ENCODE measurements around the gene ENPP7. TPM values are rescaled to one million over a fixed set of nuclear protein-coding genes. Genes with fewer than 3 reads are reported as not detected.

The ENPP7 gene
- total RNA-seq (2014; rRNA removed; shearing (Covaris generic)) (not detected in 2 replicates), polyA plus RNA-seq (2016; fragmentation: Nextera tagmentation; extraction: Ambion mirVana) (not detected in 2 replicates)

- no peak within 1 kb of the TSS for H3K4me2 ChIP-seq (ENCODE audit: unreplicated experiment)
- WGBS, 2 experiments (ENCODE audit: low coverage in 1 of 2, low lambda C conversion rate in 2 of 2, missing lambda C conversion rate in 2 of 2), result 84 to 86% methylated on average over 27 to 33 of the region's 33 CpGs
- H3K27ac ChIP-seq, result no peak within 1 kb of the TSS
- no peaks in the 10 kb centered on the region for H3K27me3 ChIP-seq (replicated peaks; ENCODE audit: insufficient read depth)
- no peaks in the 10 kb centered on the region for H3K9me3 ChIP-seq (ENCODE audit: low read depth)
- in situ Hi-C loops (cut with MboI), result no loop called here
- no peaks in the 10 kb centered on the region for H3K36me3 ChIP-seq (ENCODE audit: low read depth)
- peaks cover 4% of the 10 kb centered on the region; the same call in 1 of the 2 replicates for H3K4me1 ChIP-seq (ENCODE audit: insufficient read depth)
- H3K79me2 ChIP-seq (ENCODE audit: insufficient read depth), result no peaks in the 10 kb centered on the region
- no peak within 1 kb of the TSS for H2AFZ ChIP-seq
- no peaks in the 10 kb centered on the region for H3F3A ChIP-seq (ENCODE audit: insufficient read depth)
- H3K4me3 ChIP-seq, result no peak within 1 kb of the TSS
- no peak for DNase-seq
- H3K9ac ChIP-seq, result no peak within 1 kb of the TSS
- H4K20me1 ChIP-seq (ENCODE audit: insufficient read depth), result no peaks in the 10 kb centered on the region
- no peaks in the 10 kb centered on the region for H3K9me2 ChIP-seq (ENCODE audit: insufficient read depth)
- TF ChIP-seq EZH2 (IDR thresholded peaks at IDR 0.05; ENCODE audit: insufficient read depth, poor library complexity, severe bottlenecking) (no peak), EZH2phosphoT487 (IDR thresholded peaks at IDR 0.05; ENCODE audit: insufficient read depth, low read depth) (no peak)
Observed at GRCh38 chr17:79730769-79731483, at the start of gene ENPP7. TSS of gene ENPP7 (plus strand) at chr17:79730943. CDS start at chr17:79731140, 197 bp downstream.

DNA sequence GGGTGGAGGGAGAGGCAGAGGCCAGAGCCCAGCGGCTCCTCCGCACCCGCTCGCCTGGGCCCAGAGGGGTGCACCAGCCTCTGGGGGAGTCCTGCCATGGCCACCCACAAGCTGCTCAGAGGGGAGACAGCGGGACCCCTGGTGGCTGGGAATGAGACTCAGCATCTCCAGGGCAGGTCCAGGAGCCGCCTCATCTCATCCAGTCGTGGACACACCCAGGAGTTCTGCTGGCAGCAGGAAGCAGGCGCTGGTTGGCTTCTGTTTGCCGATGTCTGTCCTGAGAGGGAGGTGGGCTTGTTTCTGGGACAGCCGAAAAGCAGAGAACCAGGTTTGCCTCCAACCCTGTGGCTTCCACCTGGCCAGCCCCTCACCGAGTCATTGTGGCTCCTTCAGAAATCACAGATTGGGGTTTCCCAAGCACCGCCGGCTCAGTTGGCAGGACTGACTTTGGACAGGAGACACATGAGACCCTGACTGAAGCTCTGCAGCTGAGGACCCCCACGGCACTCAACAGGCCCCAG lies 49.6 kb upstream of the ENPP7 start:
- Histone ChIP-seq H3K36me3 (ENCODE audit: low read depth) (no peaks in the 10 kb centered on the region), H3K9me2 (ENCODE audit: insufficient read depth) (no peaks in the 10 kb centered on the region), H3K27me3 (replicated peaks; ENCODE audit: insufficient read depth) (no peaks in the 10 kb centered on the region; the same call in 1 of the 2 replicates), H3K9me3 (ENCODE audit: low read depth) (no peaks in the 10 kb centered on the region), H3K27ac (no peak overlapping the region), H3K9ac (no peak overlapping the region), H2AFZ (no peak overlapping the region), H3F3A (ENCODE audit: insufficient read depth) (no peaks in the 10 kb centered on the region), H3K79me2 (ENCODE audit: insufficient read depth) (no peaks in the 10 kb centered on the region), H3K4me3 (no peak overlapping the region), H4K20me1 (ENCODE audit: insufficient read depth) (no peaks in the 10 kb centered on the region), H3K4me2 (ENCODE audit: unreplicated experiment) (no peak overlapping the region), H3K4me1 (ENCODE audit: insufficient read depth) (no peaks in the 10 kb centered on the region)
- no peak for TF ChIP-seq EZH2phosphoT487 (IDR thresholded peaks at IDR 0.05; ENCODE audit: insufficient read depth, low read depth)
- no peak for TF ChIP-seq EZH2 (IDR thresholded peaks at IDR 0.05; ENCODE audit: insufficient read depth, poor library complexity, severe bottlenecking)
- WGBS, 2 experiments (ENCODE audit: low coverage in 1 of 2, low lambda C conversion rate in 2 of 2, missing lambda C conversion rate in 2 of 2), result 54 to 66% methylated on average over 10 to 14 of the region's 14 CpGs
- in situ Hi-C loops (cut with MboI), result no loop called here
- no peak for DNase-seq

DNA sequence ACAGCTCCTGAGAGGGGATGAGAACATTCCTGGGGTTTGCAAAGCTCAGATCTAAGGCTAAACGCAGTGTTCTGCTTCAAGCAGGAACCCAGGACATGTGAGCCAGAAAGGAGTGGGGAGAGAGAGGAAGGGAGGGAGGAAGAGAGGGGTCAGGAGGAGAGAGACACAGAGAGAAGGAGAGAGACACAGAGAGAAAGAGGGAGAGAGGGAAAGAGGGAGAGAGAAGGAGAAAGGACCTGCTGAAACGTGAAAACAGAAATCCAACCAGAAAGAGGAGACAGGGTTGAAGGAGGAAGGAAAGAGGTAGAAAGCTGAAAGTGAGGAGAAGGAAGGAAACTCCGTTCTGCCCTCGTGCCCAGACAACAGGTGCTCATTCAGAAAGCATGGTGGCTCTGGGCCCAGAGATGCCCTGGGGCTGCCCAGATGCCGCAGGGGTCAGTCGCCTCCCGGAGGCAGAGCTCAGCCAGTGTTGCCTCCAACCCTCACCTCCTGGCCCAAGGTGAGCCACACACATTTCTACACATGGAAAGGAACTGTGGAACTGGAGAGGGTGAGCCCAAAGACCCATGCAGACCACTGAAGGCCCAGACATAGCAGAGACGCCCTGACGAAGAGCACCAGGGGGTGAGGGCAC lies 49.0 kb upstream of the ENPP7 start:
- WGBS, 2 experiments (ENCODE audit: low coverage in 1 of 2, low lambda C conversion rate in 2 of 2, missing lambda C conversion rate in 2 of 2), result 53 to 61% methylated on average over 9 of the region's 9 CpGs
- Histone ChIP-seq H3K4me1 (ENCODE audit: insufficient read depth) (no peaks in the 10 kb centered on the region), H3K79me2 (ENCODE audit: insufficient read depth) (no peaks in the 10 kb centered on the region), H4K20me1 (ENCODE audit: insufficient read depth) (no peaks in the 10 kb centered on the region), H3K9me3 (ENCODE audit: low read depth) (no peaks in the 10 kb centered on the region), H2AFZ (no peak overlapping the region), H3K9ac (no peak overlapping the region), H3F3A (ENCODE audit: insufficient read depth) (no peaks in the 10 kb centered on the region), H3K27me3 (replicated peaks; ENCODE audit: insufficient read depth) (no peaks in the 10 kb centered on the region; the same call in 1 of the 2 replicates), H3K36me3 (ENCODE audit: low read depth) (no peaks in the 10 kb centered on the region), H3K27ac (no peak overlapping the region), H3K4me3 (no peak overlapping the region), H3K4me2 (ENCODE audit: unreplicated experiment) (no peak overlapping the region), H3K9me2 (ENCODE audit: insufficient read depth) (no peaks in the 10 kb centered on the region)
- no peak for DNase-seq
- in situ Hi-C loops (cut with MboI), result no loop called here
- TF ChIP-seq EZH2 (IDR thresholded peaks at IDR 0.05; ENCODE audit: insufficient read depth, poor library complexity, severe bottlenecking), result no peak
- TF ChIP-seq EZH2phosphoT487 (IDR thresholded peaks at IDR 0.05; ENCODE audit: insufficient read depth, low read depth), result no peak

- Histone ChIP-seq H3K27me3 (replicated peaks; ENCODE audit: insufficient read depth) (peaks cover 8% of the 10 kb centered on the region), H3K27ac (no peak overlapping the region), H3K4me1 (ENCODE audit: insufficient read depth) (no peaks in the 10 kb centered on the region), H3F3A (ENCODE audit: insufficient read depth) (no peaks in the 10 kb centered on the region), H3K9me2 (ENCODE audit: insufficient read depth) (no peaks in the 10 kb centered on the region), H3K9ac (no peak overlapping the region), H3K4me3 (no peak overlapping the region), H4K20me1 (ENCODE audit: insufficient read depth) (no peaks in the 10 kb centered on the region), H2AFZ (no peak overlapping the region), H3K79me2 (ENCODE audit: insufficient read depth) (no peaks in the 10 kb centered on the region), H3K4me2 (ENCODE audit: unreplicated experiment) (no peak overlapping the region), H3K9me3 (ENCODE audit: low read depth) (no peaks in the 10 kb centered on the region), H3K36me3 (ENCODE audit: low read depth) (no peaks in the 10 kb centered on the region)
- 78 to 84% methylated on average over 12 of the region's 12 CpGs for WGBS, 2 experiments (ENCODE audit: low coverage in 1 of 2, low lambda C conversion rate in 2 of 2, missing lambda C conversion rate in 2 of 2)
- in situ Hi-C loops (cut with MboI), result no loop called here
- TF ChIP-seq EZH2 (IDR thresholded peaks at IDR 0.05; ENCODE audit: insufficient read depth, poor library complexity, severe bottlenecking) (no peak), EZH2phosphoT487 (IDR thresholded peaks at IDR 0.05; ENCODE audit: insufficient read depth, low read depth) (no peak)
- DNase-seq, result no peak
Observed at GRCh38 chr17:79683365-79683764, 47.4 kb upstream of the ENPP7 start.
